ENCODE measurements around the gene FUBP1. TPM values are rescaled to one million over a fixed set of nuclear protein-coding genes. Genes with fewer than 3 reads are reported as not detected.
"Not testable (repeated sequence)": the region's sequence is repeated elsewhere in the genome, so short reads cannot be mapped to it uniquely, and the experiment has no call there.

Gene FUBP1, protein sequence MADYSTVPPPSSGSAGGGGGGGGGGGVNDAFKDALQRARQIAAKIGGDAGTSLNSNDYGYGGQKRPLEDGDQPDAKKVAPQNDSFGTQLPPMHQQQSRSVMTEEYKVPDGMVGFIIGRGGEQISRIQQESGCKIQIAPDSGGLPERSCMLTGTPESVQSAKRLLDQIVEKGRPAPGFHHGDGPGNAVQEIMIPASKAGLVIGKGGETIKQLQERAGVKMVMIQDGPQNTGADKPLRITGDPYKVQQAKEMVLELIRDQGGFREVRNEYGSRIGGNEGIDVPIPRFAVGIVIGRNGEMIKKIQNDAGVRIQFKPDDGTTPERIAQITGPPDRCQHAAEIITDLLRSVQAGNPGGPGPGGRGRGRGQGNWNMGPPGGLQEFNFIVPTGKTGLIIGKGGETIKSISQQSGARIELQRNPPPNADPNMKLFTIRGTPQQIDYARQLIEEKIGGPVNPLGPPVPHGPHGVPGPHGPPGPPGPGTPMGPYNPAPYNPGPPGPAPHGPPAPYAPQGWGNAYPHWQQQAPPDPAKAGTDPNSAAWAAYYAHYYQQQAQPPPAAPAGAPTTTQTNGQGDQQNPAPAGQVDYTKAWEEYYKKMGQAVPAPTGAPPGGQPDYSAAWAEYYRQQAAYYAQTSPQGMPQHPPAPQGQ
- total RNA-seq (2022) (165 and 188 TPM in 2 replicates), Bru-seq, nascent RNA (percentile 99 among the genes with signal in this experiment), BruChase-seq, experiment 1, labeled RNA remaining after a 6-hour chase (percentile 96 among the genes with signal in this experiment), BruChase-seq, experiment 2, labeled RNA remaining after a 2-hour chase (percentile 95 among the genes with signal in this experiment)
- long read RNA-seq, transcript FUBP1-203 (20 exons, 2,378 nt), result major isoform, 13 of 60 reads
- long read RNA-seq, partial matches to known transcripts, result 7 of 60 reads
- long read RNA-seq, other reads (novel, unspliced or antisense), result 40 of 60 reads

DNA sequence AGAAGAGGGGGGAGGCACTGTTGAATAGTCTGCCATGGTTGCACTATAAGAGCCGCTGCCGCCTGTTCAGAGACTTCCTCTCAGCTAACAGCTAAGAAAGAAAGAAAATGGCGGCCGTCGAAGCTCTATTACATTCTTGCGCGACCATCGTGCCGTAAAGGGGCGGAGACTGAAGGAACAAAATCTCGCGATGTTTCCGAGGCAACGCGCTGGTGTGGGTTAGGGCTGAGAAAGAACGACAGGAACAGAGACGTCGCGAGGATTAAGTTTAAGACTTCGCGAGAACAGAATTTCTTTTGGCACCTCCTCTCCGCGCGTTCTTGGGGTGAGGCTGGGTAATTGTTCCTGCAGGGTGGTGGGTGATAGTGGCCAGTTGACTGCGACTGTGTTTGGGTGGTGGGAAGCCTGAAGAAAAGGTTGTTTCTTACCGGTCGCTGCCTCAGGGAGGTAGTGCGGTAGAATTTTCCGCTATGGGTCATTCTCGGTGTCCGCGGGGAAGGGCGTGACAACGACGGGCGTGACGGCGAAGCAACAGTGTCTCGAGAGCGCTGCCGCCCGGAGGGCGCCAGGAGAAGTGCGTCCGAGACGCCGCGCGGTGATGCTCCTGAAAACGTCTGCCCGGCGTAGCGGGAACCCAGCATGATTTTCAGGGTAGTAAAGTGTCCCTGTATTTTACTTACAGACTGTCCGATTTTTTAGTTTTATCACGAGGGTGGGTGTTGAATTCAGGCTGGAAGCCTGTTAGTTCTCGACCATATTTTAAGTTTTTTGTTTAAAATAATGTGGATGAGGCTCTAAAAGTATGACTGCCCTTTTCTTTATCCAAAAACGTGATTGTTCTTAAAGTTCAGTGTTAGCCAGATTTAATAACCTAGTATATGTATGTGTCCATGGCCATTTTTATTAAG, at the start of gene FUBP1:
FUBP1 (minus strand) TSS at position 104 of the 908 bp plus-strand sequence; CDS start at position 36, 68 bp downstream.
- H3K27ac Mint-ChIP-seq (ENCODE audit: unreplicated experiment), result no peak within 1 kb of the TSS
- BruUV-seq (replicated peaks), result TSS peak; percentile 75
- CTCF ChIA-PET, result interaction anchor here (1.4 to 1.7 kb wide), 2 partner anchors 26 to 135 kb away, joined by 7 to 10 read pairs; partner anchors contain the start of gene DNAJB4
- H3K9me3 Mint-ChIP-seq (ENCODE audit: low read depth, unreplicated experiment), result no peaks in the 10 kb centered on the region
- TF ChIP-seq, protein P1, sequence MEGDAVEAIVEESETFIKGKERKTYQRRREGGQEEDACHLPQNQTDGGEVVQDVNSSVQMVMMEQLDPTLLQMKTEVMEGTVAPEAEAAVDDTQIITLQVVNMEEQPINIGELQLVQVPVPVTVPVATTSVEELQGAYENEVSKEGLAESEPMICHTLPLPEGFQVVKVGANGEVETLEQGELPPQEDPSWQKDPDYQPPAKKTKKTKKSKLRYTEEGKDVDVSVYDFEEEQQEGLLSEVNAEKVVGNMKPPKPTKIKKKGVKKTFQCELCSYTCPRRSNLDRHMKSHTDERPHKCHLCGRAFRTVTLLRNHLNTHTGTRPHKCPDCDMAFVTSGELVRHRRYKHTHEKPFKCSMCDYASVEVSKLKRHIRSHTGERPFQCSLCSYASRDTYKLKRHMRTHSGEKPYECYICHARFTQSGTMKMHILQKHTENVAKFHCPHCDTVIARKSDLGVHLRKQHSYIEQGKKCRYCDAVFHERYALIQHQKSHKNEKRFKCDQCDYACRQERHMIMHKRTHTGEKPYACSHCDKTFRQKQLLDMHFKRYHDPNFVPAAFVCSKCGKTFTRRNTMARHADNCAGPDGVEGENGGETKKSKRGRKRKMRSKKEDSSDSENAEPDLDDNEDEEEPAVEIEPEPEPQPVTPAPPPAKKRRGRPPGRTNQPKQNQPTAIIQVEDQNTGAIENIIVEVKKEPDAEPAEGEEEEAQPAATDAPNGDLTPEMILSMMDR (IDR thresholded peaks at IDR 0.05; ENCODE audit: unreplicated experiment), result peak; percentile 77
- H3K4me1 Mint-ChIP-seq (ENCODE audit: low read depth, unreplicated experiment), result peaks cover 31% of the 10 kb centered on the region
- DNase-seq, result peak; percentile 94
- H3K36me3 Mint-ChIP-seq (ENCODE audit: insufficient read depth, unreplicated experiment), result peaks cover 1% of the 10 kb centered on the region
- H3K4me3 Mint-ChIP-seq (ENCODE audit: low read depth, unreplicated experiment), result no peak within 1 kb of the TSS
- intact Hi-C loops (cut with micrococcal nuclease; ENCODE audit: unreplicated experiment), result loop anchor here (1.0 to 10.0 kb wide), 4 partner anchors 25 to 224 kb away; partner anchors contain the start of genes DNAJB4, GIPC2 and USP33
- H3K27me3 Mint-ChIP-seq (ENCODE audit: unreplicated experiment), result no peaks in the 10 kb centered on the region

DNA sequence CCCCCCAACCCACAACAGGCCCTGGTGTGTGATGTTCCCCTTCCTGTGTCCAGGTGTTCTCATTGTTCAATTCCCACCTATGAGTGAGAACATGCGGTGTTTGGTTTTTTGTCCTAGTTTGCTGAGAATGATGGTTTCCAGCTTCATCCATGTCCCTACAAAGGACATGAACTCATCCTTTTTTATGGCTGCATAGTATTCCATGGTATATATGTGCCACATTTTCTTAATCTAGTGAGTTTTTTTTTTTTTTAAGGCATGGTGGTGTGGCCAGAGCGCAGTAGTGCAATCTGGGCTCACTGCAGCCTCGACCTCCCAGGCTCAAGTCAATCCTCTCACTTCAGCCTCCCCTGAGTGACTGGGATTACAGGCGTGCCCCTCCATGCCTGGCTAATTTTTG, 42.3 kb upstream of the FUBP1 start:
- H3K9me3 Mint-ChIP-seq (ENCODE audit: low read depth, unreplicated experiment); H3K4me3 Mint-ChIP-seq (ENCODE audit: low read depth, unreplicated experiment); BruUV-seq (replicated peaks); H3K27me3 Mint-ChIP-seq (ENCODE audit: unreplicated experiment); CTCF ChIA-PET; H3K36me3 Mint-ChIP-seq (ENCODE audit: insufficient read depth, unreplicated experiment); intact Hi-C loops (cut with micrococcal nuclease; ENCODE audit: unreplicated experiment); H3K27ac Mint-ChIP-seq (ENCODE audit: unreplicated experiment); H3K4me1 Mint-ChIP-seq (ENCODE audit: low read depth, unreplicated experiment); DNase-seq: not testable (repeated sequence)

DNA sequence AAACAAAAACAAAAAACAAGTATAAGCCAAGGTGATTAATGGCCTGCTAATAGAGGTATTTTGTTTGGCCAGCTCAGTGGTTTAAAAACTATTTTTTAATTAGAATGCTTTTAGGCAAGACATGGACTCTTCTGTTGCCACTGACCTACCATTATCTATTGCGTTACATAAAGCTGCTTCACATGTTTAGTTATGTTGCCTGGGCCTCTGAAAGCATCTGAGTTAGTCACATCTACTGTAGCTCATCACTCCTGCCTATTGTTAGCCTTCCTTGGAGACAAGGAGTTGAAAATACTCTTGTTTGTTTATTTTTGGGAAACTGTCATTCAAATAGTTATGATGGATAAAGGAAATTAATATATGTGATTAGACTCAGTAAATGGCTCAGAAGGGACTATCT, 40.2 kb upstream of the FUBP1 start:
- Mint-ChIP-seq H3K9me3 (ENCODE audit: low read depth, unreplicated experiment) (no peaks in the 10 kb centered on the region), H3K27ac (ENCODE audit: unreplicated experiment) (no peak overlapping the region), H3K4me3 (ENCODE audit: low read depth, unreplicated experiment) (no peak overlapping the region), H3K27me3 (ENCODE audit: unreplicated experiment) (no peaks in the 10 kb centered on the region), H3K4me1 (ENCODE audit: low read depth, unreplicated experiment) (no peaks in the 10 kb centered on the region), H3K36me3 (ENCODE audit: insufficient read depth, unreplicated experiment) (peaks cover 6% of the 10 kb centered on the region)
- CTCF ChIA-PET, result no interaction called here
- BruUV-seq (replicated peaks), result no TSS peak
- intact Hi-C loops (cut with micrococcal nuclease; ENCODE audit: unreplicated experiment), result no loop called here
- DNase-seq, result no peak
- TF ChIP-seq, protein P1 (IDR thresholded peaks at IDR 0.05; ENCODE audit: unreplicated experiment), result no peak

DNA sequence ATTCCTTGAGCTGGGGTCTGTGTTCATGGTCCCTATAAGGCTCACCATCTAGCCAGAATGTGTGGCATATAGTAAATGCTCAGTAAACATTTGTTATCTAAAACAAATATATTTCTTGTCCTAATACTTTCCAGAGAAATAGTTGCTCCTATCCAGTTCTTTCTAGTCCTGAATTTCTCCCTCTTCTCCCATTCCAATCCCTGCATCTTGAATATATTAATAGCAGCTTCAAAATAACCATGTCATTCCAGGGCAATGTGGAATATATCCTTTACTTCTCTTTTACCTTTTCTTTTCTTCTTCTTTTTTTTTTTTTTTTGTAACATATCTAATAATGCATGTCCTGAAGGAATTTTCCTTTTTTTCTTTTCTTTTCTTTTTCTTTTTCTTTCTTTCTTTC, 36.3 kb upstream of the FUBP1 start:
- CTCF ChIA-PET, result interaction anchor here (0.7 kb wide), 1 partner anchor 401 kb away, joined by 4 read pairs; no protein-coding TSS in a partner anchor
- no peaks in the 10 kb centered on the region for H3K27me3 Mint-ChIP-seq (ENCODE audit: unreplicated experiment)
- intact Hi-C loops (cut with micrococcal nuclease; ENCODE audit: unreplicated experiment), result no loop called here
- H3K36me3 Mint-ChIP-seq (ENCODE audit: insufficient read depth, unreplicated experiment), result peaks cover 14% of the 10 kb centered on the region
- H3K9me3 Mint-ChIP-seq (ENCODE audit: low read depth, unreplicated experiment), result no peaks in the 10 kb centered on the region
- H3K27ac Mint-ChIP-seq (ENCODE audit: unreplicated experiment), result no peak overlapping the region
- no TSS peak for BruUV-seq (replicated peaks)
- no peaks in the 10 kb centered on the region for H3K4me1 Mint-ChIP-seq (ENCODE audit: low read depth, unreplicated experiment)
- TF ChIP-seq, protein P1 (IDR thresholded peaks at IDR 0.05; ENCODE audit: unreplicated experiment), result no peak
- no peak overlapping the region for H3K4me3 Mint-ChIP-seq (ENCODE audit: low read depth, unreplicated experiment)
- no peak for DNase-seq
